NCI-H524 (cell line): ENCODE measurements around the gene SGMS2.
"Not testable (repeated sequence)": the region's sequence is repeated elsewhere in the genome, so short reads cannot be mapped to it uniquely, and the experiment has no call there.

Experiments
- DNase-seq, 2 experiments: peaks; one replicate each; lab custom pipeline; 2025; lab: John Stamatoyannopoulos, UW

SGMS2 gene

DNA sequence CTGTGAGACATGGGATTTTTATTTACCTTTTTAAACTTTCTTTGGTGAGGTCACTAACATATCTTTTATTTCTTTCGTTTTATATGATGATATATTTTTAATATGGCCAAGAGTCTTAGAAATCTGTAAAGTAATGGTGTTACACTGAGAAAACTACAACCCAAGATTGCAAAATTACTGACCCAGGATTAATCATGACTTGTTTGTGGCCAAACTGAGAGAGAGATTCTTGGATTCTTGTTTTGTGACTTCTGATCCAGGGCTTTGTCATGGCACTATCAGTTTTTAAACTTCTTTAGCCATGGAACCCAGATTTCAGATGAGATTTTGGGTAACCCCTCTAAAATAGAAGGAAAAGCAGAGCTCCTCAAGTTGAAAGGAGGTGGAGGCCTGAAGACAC, 42.0 kb downstream of the SGMS2 start:
- no peak for DNase-seq

GRCh38 chr4:107870236-107870635, 45.5 kb downstream of the SGMS2 start:
- DNase-seq: no peak

GRCh38 chr4:107870916-107871786, 46.4 kb downstream of the SGMS2 start:
- no peak for DNase-seq

DNA sequence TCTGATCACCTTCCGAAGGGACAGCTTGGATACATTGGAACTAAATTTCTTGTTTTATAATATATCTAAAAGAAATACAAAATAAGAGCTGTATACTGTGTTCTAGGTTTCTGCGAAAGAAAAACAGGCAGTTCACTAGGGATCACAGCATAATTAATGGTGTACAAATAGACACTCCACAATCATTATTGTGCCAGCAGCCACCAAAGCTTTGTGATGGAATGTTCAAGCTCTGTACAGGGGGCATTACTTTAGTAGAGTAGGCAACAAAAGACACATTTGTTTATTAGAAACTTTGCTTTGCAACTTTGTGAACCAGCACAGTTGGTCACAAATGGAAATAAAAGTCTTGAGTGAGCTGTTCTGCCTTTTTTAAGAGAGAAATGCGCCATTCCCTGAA, 49.3 kb downstream of the SGMS2 start:
- DNase-seq: no peak

DNA sequence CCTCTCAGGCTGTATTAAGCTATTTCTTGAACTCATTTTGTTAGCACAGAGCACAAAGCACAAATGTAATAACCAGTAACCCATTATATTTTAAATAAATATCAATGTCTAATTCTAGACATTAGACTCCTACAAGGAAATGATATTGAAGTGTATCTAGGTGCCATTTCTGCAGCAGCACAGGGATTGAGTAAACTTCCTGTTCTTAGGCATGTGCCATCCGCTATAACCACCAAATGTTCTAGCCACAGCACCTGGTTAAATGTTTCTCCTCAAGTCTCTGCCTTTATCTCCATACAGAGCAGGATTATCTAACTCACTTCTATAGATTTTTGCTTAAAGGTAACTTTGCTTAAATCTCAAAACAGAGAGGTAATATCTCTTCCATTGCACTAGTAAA, 51.4 kb downstream of the SGMS2 start:
- no peak for DNase-seq

GRCh38 chr4:107877361-107877760, 52.6 kb downstream of the SGMS2 start:
- DNase-seq: no peak

- DNase-seq: no peak
These were observed 61.1 kb downstream of the SGMS2 start for GRCh38 chr4:107885865-107886264.

GRCh38 chr4:107888237-107888636, 63.5 kb downstream of the SGMS2 start:
- no peak for DNase-seq

DNA sequence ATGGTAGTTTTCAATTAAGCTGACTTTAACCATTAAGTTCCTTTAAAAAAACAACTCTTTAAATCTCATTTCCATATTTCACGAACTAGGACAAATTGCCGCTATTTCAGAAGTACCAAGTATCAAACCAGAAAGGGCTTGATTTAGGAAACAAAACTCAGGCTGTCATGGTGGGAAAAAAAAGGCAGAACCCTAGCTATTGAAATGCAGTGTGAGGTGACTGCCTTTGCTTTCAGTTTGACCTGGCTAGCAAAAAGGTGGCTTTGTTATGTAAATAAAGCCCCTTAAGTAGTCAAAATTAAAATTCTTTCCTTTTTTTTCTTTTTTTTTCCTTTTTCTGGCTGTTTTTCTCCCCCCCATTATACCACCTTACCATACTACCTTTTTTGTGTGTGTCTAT, 66.0 kb downstream of the SGMS2 start:
- DNase-seq: no peak

DNA sequence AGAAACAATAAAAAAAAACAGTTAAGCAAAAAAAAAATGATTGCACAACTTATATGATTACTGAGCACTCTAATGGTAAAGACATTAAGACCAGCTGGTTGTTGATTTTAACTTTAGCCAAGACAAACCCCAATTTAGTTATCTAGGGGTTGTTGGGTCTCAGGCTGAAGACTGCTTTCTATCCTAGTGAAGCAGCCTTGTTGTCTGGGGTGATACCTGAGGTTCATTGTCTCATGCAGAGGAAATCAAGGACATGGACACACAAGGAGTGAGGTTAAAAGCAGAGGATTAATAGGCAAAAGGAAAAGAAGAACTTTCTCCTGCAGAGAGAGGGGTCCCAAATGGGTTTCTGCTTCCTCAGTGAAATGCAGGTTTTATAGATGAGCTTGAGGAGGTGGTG, 66.6 kb downstream of the SGMS2 start:
- DNase-seq: no peak

- DNase-seq: no peak
These were observed 68.7 kb downstream of the SGMS2 start for GRCh38 chr4:107893171-107894137.

- no peak for DNase-seq
These were observed 69.4 kb downstream of the SGMS2 start for GRCh38 chr4:107894138-107894603.

GRCh38 chr4:107896158-107896645, 71.5 kb downstream of the SGMS2 start:
- DNase-seq: no peak

DNA sequence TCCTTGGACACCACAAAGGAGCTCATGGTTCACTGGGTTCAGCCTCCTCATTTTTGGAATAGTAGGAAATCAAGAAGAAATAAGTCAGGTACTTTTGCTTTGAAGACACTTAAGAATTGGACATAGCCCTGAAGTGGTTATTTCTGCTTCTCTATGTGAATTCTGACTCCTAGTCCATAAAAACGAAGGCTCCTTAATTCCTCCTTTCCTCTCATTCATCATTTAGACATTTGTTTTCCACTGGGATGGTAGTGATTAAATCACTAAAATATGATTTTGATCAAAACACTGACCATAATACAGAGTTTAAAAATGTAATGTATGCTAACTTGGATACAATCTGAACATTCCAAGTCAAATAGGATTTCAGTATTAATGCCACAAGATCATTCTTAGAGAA, 71.9 kb downstream of the SGMS2 start:
- DNase-seq: no peak

- no peak for DNase-seq
These were observed 73.1 kb downstream of the SGMS2 start for GRCh38 chr4:107897823-107898222.

DNA sequence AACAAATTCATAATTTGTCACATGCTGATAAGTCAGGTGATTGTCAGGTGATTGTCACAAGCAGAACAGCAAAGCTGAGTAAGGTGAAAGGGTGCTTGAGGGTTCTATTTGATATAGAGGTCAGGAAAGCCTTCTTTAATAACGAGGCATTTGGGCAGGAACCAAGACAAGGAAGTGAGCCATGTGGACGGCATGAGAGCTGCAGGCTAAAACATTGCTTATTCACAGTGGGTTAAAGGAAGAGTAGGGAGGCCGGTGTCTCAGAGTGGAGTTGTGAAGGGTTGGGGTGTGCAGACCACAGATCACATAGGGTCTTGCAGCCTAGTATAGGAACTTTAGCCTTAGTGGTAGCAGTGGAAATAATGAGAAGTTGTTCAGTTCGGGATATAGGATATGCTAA, 75.3 kb downstream of the SGMS2 start:
- DNase-seq: no peak

DNA sequence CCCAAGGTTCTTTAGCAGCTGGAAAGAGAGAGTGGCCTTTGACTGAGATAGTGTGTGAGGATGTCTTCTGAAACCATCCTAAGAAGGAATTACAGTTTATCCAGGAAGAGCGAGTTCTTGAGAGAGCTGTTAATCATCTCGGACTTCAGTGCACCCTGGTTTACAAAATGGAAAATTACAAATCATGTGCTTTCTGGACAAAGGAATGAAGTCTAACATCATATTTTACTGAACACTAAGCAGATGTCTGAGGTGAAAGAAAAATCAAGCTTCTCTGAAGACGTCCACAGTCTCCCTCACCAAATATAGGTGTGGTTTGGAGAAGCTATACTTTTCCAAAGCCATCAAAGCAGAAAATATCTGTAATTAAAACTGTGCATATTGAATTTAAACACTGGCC, 75.8 kb downstream of the SGMS2 start:
- DNase-seq: no peak

DNA sequence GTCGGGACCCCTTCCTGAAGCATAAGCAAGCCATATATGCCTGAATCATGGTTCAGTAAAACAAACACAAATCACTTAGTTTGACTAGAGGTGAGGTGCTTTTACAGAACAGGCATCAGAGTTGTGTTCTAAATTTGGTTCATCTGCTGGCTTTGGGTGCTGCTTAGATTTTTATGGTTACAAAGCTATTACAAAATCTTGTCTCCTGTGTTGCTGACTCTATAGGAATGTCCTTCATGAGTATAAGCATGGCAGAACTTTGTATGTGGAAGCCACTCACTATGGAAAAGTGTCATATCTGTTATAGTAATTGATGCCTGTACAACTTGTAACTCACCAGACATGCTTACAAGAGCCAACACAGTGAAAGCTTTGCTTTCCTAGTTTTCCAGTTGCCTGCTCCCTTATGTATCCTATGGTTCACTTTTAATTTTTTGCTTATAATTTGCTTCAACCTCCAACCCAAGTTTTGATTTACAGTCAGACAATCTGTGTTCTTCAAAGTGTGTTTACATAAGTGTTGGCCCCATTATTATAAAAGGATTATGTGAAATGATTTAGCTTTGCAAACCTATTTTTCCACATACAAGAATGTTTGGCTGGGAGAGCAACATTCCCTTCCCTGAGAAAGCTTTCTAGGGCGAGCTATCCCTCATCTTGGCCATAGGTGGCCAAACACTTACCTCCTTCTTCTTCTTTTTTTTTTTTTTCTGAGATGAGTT, 76.6 kb downstream of the SGMS2 start:
- no peak for DNase-seq

GRCh38 chr4:107902715-107903114, 78.0 kb downstream of the SGMS2 start:
- no peak for DNase-seq

DNA sequence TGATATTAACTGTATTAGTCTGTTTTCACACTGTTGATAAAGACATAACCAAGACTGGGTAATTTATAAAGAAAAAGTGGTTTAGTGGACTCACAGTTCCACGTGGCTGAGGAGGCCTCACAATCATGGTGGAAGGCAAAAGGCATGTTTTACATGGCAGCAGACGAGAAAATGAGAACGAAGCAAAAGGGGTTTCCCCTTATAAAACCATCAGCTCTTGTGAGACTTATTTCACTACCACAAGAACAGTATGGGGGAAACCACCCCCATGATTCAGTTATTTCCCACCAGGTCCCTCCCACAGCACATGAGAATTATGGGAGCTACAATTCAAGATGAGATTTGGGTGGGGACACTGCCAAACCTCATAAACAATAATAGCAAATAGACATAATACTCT, 80.3 kb downstream of the SGMS2 start:
- not testable (repeated sequence) for DNase-seq

DNA sequence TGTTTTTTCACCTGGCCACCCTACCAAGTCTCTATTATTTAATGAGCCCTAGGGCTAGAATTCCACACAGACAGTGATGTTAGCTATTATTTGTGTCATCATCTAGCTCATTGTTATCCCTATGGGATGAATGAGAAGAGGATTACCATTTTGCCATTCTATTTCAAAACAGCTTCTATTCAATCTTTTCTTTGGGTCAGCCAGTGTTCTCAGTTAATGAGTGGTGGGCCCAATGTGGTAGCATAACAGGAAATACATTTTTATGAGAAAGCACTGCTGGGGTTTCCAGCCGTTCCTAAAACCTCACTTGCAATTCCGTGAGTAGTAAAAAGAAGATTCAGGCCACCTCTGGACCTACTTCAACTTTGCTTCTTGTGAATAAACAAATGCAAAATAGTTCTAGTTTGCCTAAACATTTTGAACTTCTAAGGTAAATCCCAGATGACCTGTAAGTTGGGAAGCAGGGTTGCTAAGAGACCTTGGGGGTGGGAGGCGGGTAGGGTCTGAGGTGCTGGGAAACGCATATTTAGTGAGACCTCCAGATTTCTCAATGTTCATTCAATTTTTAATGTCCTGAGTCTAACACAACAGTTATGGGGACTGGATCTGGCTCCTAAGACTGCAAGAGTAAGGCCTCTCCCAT, 81.8 kb downstream of the SGMS2 start:
- no peak for DNase-seq
